NCI-H146 (cell line): ENCODE data around the gene TNK1.

Experiments
- DNase-seq: peaks from one replicate; lab custom pipeline; 2025; lab: John Stamatoyannopoulos, UW

TNK1 gene

GRCh38 chr17:7392696-7393612 lies 12.1 kb downstream of the TNK1 start:
- no peak for DNase-seq

GRCh38 chr17:7393613-7394451 lies 12.9 kb downstream of the TNK1 start:
- DNase-seq: peak; percentile 70

- DNase-seq: peak; percentile 88
These were observed 13.7 kb downstream of the TNK1 start, which contains the start of gene PLSCR3 for GRCh38 chr17:7394452-7395191. PLSCR3 (minus strand) TSS chr17:7394525; CDS start chr17:7394110, 415 bp downstream.

- no peak for DNase-seq
These were observed 15.3 kb downstream of the TNK1 start for GRCh38 chr17:7396147-7396546.

GRCh38 chr17:7398612-7399011 lies 17.7 kb downstream of the TNK1 start:
- no peak for DNase-seq

- DNase-seq: no peak
These were observed 22.3 kb downstream of the TNK1 start for GRCh38 chr17:7403043-7403726.

- no peak for DNase-seq
These were observed 22.8 kb downstream of the TNK1 start for GRCh38 chr17:7403727-7403976.

GRCh38 chr17:7403977-7404736 lies 23.3 kb downstream of the TNK1 start, which contains the start of gene TMEM256:
TMEM256 (minus strand) TSS chr17:7404097; CDS start chr17:7404084, 13 bp downstream.
- DNase-seq: peak; percentile 99

- DNase-seq: peak; percentile 72
These were observed 24.0 kb downstream of the TNK1 start for GRCh38 chr17:7404737-7405349.

GRCh38 chr17:7405350-7406234 lies 24.7 kb downstream of the TNK1 start:
- no peak for DNase-seq

- peak; percentile 66 for DNase-seq
These were observed 25.4 kb downstream of the TNK1 start for GRCh38 chr17:7406235-7406825.

- DNase-seq: no peak
These were observed 26.2 kb downstream of the TNK1 start for GRCh38 chr17:7407082-7407481.

- DNase-seq: no peak
These were observed 26.8 kb downstream of the TNK1 start, which contains the start of gene NLGN2 for GRCh38 chr17:7407485-7408251. NLGN2 (plus strand) TSS chr17:7407845; CDS start chr17:7408256, 411 bp downstream.

GRCh38 chr17:7408252-7408727 lies 27.4 kb downstream of the TNK1 start:
- DNase-seq: no peak

- DNase-seq: no peak
These were observed 28.0 kb downstream of the TNK1 start for GRCh38 chr17:7408863-7409262.

GRCh38 chr17:7409716-7410115 lies 28.8 kb downstream of the TNK1 start:
- no peak for DNase-seq

- DNase-seq: no peak
These were observed 29.9 kb downstream of the TNK1 start for GRCh38 chr17:7410634-7411426.
